ENCODE data around the gene ARID1B.

Gene ARID1B

GRCh38 chr6:156852147-156852857 is 75.1 kb downstream of the ARID1B start:
- DNase-seq (ENCODE audit: low spot score), result no peak

- DNase-seq (ENCODE audit: low spot score), result no peak
Measured at GRCh38 chr6:156852858-156853216, 75.7 kb downstream of the ARID1B start.

GRCh38 chr6:156853733-156854132 is 76.6 kb downstream of the ARID1B start:
- DNase-seq (ENCODE audit: low spot score), result no peak

- no peak for DNase-seq (ENCODE audit: low spot score)
Measured at GRCh38 chr6:156854466-156855161, 77.4 kb downstream of the ARID1B start.

GRCh38 chr6:156857573-156857972 is 80.4 kb downstream of the ARID1B start:
- peak; percentile 69 for DNase-seq (ENCODE audit: low spot score)

- DNase-seq (ENCODE audit: low spot score), result no peak
Measured at GRCh38 chr6:156859686-156860085, 82.5 kb downstream of the ARID1B start.

GRCh38 chr6:156862711-156863110 is 85.5 kb downstream of the ARID1B start:
- no peak for DNase-seq (ENCODE audit: low spot score)

- no peak for DNase-seq (ENCODE audit: low spot score)
Measured at GRCh38 chr6:156863504-156863903, 86.3 kb downstream of the ARID1B start.

- DNase-seq (ENCODE audit: low spot score), result no peak
Measured at GRCh38 chr6:156864557-156864956, 87.4 kb downstream of the ARID1B start.

- no peak for DNase-seq (ENCODE audit: low spot score)
Measured at GRCh38 chr6:156865019-156865629, 87.9 kb downstream of the ARID1B start.

GRCh38 chr6:156866220-156867015 is 89.2 kb downstream of the ARID1B start:
- DNase-seq (ENCODE audit: low spot score), result no peak

- DNase-seq (ENCODE audit: low spot score), result no peak
Measured at GRCh38 chr6:156867121-156867520, 89.9 kb downstream of the ARID1B start.

- no peak for DNase-seq (ENCODE audit: low spot score)
Measured at GRCh38 chr6:156868385-156868784, 91.2 kb downstream of the ARID1B start.

- no peak for DNase-seq (ENCODE audit: low spot score)
Measured at GRCh38 chr6:156869980-156870398, 92.8 kb downstream of the ARID1B start.

- DNase-seq (ENCODE audit: low spot score), result no peak
Measured at GRCh38 chr6:156870924-156871539, 93.9 kb downstream of the ARID1B start.

- DNase-seq (ENCODE audit: low spot score), result no peak
Measured at GRCh38 chr6:156872903-156873302, 95.7 kb downstream of the ARID1B start.

GRCh38 chr6:156873654-156874380 is 96.6 kb downstream of the ARID1B start:
- DNase-seq (ENCODE audit: low spot score), result no peak

GRCh38 chr6:156875062-156875461 is 97.9 kb downstream of the ARID1B start:
- no peak for DNase-seq (ENCODE audit: low spot score)

GRCh38 chr6:156876302-156876701 is 99.1 kb downstream of the ARID1B start:
- no peak for DNase-seq (ENCODE audit: low spot score)

- no peak for DNase-seq (ENCODE audit: low spot score)
Measured at GRCh38 chr6:156877126-156877863, 100.1 kb downstream of the ARID1B start.

- DNase-seq (ENCODE audit: low spot score), result no peak
Measured at GRCh38 chr6:156878681-156879080, 101.5 kb downstream of the ARID1B start.
